ENCODE measurements around the gene MTA3. TPM values are rescaled to one million over a fixed set of nuclear protein-coding genes. Genes with fewer than 3 reads are reported as not detected.

Gene MTA3
- total and polyA plus RNA-seq, 9 of the 15 experiments (the other 6 are each of a cell fraction or from before 2014, with no cell fraction given), result 12.4 to 39.6 (median 23.5) TPM

GRCh38 chr2:42770288-42771131 lies 202.1 kb downstream of the MTA3 start (continued):
- TF ChIP-seq ZFP91 (CRISPR knock-in tag; IDR thresholded peaks at IDR 0.05), result no peak
- TF ChIP-seq, protein P1, sequence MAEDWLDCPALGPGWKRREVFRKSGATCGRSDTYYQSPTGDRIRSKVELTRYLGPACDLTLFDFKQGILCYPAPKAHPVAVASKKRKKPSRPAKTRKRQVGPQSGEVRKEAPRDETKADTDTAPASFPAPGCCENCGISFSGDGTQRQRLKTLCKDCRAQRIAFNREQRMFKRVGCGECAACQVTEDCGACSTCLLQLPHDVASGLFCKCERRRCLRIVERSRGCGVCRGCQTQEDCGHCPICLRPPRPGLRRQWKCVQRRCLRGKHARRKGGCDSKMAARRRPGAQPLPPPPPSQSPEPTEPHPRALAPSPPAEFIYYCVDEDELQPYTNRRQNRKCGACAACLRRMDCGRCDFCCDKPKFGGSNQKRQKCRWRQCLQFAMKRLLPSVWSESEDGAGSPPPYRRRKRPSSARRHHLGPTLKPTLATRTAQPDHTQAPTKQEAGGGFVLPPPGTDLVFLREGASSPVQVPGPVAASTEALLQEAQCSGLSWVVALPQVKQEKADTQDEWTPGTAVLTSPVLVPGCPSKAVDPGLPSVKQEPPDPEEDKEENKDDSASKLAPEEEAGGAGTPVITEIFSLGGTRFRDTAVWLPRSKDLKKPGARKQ (CRISPR knock-in tag; IDR thresholded peaks at IDR 0.05), result 0 out of 2 replicates have a peak, but pooled peaks have one; percentile 17
- no peak for TF ChIP-seq THRAP3 (IDR thresholded peaks at IDR 0.05; ENCODE audit: borderline replicate concordance)
- TF ChIP-seq ZNF197 (CRISPR knock-in tag; IDR thresholded peaks at IDR 0.05; ENCODE audit: low read depth), result no peak
- TF ChIP-seq ZNF184 (CRISPR knock-in tag; IDR thresholded peaks at IDR 0.05), result no peak
- no peak for TF ChIP-seq NFRKB (IDR thresholded peaks at IDR 0.05; ENCODE audit: low read depth)
- TF ChIP-seq BRF1 (IDR thresholded peaks at IDR 0.05; ENCODE audit: borderline replicate concordance, extremely low read depth, insufficient read length), result no peak
- TF ChIP-seq GABPB1 (CRISPR knock-in tag; IDR thresholded peaks at IDR 0.05), result 0 out of 2 replicates have a peak, but pooled peaks have one; percentile 33
- TF ChIP-seq HNRNPL (IDR thresholded peaks at IDR 0.05; ENCODE audit: low read depth, low read length), result no peak
- TF ChIP-seq, protein P2, sequence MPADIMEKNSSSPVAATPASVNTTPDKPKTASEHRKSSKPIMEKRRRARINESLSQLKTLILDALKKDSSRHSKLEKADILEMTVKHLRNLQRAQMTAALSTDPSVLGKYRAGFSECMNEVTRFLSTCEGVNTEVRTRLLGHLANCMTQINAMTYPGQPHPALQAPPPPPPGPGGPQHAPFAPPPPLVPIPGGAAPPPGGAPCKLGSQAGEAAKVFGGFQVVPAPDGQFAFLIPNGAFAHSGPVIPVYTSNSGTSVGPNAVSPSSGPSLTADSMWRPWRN (IDR thresholded peaks at IDR 0.05; ENCODE audit: low read depth), result no peak
- TF ChIP-seq, protein P3, sequence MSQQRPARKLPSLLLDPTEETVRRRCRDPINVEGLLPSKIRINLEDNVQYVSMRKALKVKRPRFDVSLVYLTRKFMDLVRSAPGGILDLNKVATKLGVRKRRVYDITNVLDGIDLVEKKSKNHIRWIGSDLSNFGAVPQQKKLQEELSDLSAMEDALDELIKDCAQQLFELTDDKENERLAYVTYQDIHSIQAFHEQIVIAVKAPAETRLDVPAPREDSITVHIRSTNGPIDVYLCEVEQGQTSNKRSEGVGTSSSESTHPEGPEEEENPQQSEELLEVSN (IDR thresholded peaks at IDR 0.05; ENCODE audit: borderline replicate concordance in 1 of 2, extremely low read depth in 1 of 2, insufficient read depth in 1 of 2, insufficient read length in 1 of 2, low read depth in 1 of 2, low read length in 1 of 2, poor library complexity in 1 of 2, severe bottlenecking in 1 of 2), result peak in 1 of 2 experiments; percentile 69
- no peak for TF ChIP-seq RHOXF2B (CRISPR knock-in tag; conservative IDR thresholded peaks at IDR 0.05)
- TF ChIP-seq ZNF398 (CRISPR knock-in tag; IDR thresholded peaks at IDR 0.05), result no peak
- no peak for TF ChIP-seq ATF1 (CRISPR knock-in tag; IDR thresholded peaks at IDR 0.05)
- no peak for TF ChIP-seq ATF1 (tag; IDR thresholded peaks at IDR 0.05)
- no peak for TF ChIP-seq NCOA4 (IDR thresholded peaks at IDR 0.05; ENCODE audit: partially characterized antibody)
- TF ChIP-seq, protein P4, sequence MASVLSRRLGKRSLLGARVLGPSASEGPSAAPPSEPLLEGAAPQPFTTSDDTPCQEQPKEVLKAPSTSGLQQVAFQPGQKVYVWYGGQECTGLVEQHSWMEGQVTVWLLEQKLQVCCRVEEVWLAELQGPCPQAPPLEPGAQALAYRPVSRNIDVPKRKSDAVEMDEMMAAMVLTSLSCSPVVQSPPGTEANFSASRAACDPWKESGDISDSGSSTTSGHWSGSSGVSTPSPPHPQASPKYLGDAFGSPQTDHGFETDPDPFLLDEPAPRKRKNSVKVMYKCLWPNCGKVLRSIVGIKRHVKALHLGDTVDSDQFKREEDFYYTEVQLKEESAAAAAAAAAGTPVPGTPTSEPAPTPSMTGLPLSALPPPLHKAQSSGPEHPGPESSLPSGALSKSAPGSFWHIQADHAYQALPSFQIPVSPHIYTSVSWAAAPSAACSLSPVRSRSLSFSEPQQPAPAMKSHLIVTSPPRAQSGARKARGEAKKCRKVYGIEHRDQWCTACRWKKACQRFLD (CRISPR knock-in tag; IDR thresholded peaks at IDR 0.05), result no peak
- TF ChIP-seq NFXL1 (CRISPR knock-in tag; IDR thresholded peaks at IDR 0.05), result no peak
- TF ChIP-seq ARHGAP35 (IDR thresholded peaks at IDR 0.05; ENCODE audit: partially characterized antibody), result no peak

All from K562 (cell line).